Erythroblast (primary cell): ENCODE results near the gene FAM151A.

Experiments
- DNase-seq, 2 experiments: peaks; one replicate each; lab custom pipeline; 2025; lab: John Stamatoyannopoulos, UW
- GATA1 ChIP-seq: IDR thresholded peaks from 2 replicates; pipeline ENCODE4 v1.6.1; 2011; ENCODE audit warnings: low read depth, mild to moderate bottlenecking, control low read depth, low read length, moderate library complexity
- POLR2A ChIP-seq: IDR thresholded peaks from 2 replicates; pipeline ENCODE4 v1.6.1; 2011; ENCODE audit warnings: mild to moderate bottlenecking, low read length

Gene FAM151A

DNA sequence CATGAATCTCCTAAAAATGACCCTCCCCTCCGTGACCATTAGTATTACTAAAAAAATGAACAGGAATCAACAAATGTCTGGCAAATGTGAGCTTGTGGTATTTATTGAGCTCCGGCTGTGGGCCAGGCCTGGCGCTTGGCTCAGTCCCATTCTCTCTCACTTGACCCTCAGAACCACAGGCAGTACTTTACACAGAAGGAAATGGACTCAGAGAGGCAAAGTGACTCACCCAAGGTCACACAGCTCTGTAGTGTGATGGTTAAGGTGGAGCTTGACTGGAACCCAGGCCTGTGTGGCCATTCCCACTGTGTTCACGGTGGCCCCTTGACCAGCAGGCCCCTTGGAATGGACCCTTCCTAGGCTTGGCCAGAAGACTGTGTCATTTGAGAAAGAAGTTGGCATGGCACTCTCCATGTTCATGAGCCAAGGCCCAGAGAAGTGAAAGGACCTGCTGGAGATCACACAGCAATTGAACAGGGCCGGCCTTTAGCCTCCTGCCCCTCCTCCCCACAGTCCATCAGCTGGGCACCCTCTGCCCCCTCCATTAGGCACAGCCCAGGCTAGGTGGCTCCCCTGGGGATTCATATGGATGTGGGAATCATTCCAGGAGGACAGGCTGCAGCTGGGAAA lies 32.1 kb downstream of the FAM151A start:
- no peak for TF ChIP-seq GATA1
- TF ChIP-seq POLR2A = no peak
- DNase-seq = no peak

DNA sequence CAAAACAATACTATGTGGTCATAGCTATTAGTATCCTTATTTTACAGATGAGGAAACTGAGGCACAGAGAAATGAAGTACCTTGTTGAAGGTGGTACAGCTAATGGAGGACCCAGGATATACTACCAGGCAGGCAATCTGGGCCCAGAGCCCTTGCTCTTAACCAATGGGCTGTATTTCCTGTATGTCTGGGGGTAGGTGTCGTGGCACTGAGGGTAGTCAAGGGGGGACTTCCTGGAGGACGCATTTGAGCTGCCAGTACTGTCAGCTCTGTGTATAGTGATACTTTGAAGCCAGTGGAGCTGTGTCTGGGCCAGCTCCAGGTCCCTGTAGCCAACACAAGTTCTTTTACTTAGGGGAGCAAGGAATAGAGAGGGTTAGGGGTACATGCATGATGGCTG lies 34.9 kb downstream of the FAM151A start:
- no peak for TF ChIP-seq GATA1
- TF ChIP-seq POLR2A = no peak
- no peak for DNase-seq

GRCh38 chr1:54585181-54586066 lies 37.9 kb downstream of the FAM151A start:
- TF ChIP-seq GATA1 = no peak
- no peak for TF ChIP-seq POLR2A
- DNase-seq = no peak

DNA sequence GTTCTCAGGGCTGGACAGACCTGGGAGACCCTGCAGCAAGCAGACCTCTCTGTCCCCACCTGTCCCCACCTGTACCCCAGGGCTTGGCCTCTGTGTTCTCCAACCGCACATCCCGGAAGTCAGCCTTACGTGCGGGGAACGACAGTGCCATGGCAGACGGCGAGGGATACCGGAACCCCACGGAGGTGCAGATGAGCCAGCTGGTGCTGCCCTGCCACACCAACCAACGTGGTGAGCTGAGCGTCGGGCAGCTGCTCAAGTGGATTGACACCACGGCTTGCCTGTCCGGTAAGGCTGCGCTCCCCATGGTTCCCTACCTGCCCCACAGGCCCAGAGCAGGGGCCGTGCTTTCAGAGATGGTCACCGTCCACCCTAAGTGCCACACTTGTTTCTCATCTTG lies 38.8 kb downstream of the FAM151A start:
- TF ChIP-seq POLR2A (no peak), GATA1 (no peak)
- no peak for DNase-seq

DNA sequence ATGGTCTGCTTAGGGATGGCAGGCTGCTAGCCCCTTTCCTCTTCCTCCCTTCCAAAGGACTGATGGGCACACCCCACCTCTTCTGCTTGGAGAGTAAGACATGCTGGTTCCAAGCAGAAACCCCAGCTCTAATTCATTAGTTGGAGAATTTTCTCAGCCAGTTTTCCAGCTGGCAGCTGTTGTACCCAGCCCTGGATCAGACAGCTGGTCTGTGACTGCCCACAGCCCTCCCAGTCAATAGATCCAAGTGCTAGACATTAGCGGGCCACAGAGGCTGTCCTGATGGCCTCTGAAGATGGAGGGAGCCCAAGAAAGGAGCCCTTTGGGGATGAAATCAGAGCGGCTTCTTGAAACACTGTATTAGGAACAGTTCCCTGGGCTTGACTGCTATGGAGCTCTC lies 39.5 kb downstream of the FAM151A start:
- TF ChIP-seq POLR2A = no peak
- no peak for TF ChIP-seq GATA1
- DNase-seq = no peak

- no peak for DNase-seq
- no peak for TF ChIP-seq GATA1
- no peak for TF ChIP-seq POLR2A
Measured at GRCh38 chr1:54583307-54583686, 40.0 kb downstream of the FAM151A start.

DNA sequence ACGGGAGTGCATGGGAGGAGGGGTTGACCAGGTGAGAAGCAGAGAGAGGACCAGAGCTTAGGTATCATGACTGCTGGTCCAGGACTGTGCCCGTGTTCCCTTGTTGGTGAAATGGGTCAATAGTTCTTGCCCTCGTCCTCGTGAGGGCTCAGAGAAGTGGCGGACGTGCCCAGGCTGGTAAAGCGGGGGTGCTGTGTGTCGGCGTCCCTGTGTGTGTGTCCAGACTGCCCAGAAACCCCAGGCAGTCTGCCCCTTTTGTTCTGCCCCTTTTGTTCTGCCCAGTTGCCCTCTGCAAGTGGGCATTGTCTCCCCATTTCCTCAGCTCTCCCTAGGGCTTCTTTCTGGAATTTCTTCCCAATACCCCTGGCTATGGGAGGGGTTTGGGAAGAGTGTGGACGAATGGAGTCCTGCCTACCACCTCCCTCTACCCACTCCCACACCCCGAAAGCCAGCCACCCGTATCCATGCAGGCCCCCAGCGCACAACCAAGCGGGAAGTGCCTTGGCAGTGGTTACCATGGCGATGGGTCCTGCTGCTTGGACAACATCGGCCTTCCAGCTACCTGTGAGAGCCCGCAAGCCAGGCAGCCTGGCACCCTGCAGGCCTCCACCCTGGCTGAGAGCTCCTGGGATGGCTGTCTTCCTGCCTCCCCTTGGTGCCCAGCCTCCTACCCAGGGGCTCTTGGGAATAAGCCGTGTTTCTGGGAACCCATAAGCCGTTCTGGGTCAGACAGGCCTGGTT lies 40.6 kb downstream of the FAM151A start:
- no peak for DNase-seq
- TF ChIP-seq POLR2A (no peak), GATA1 (no peak)

GRCh38 chr1:54581621-54582035 lies 41.7 kb downstream of the FAM151A start:
- DNase-seq = peak in 1 of 2 experiments; percentile 21
- peak; percentile 37 for TF ChIP-seq POLR2A
- TF ChIP-seq GATA1 = no peak

- no peak for DNase-seq
- TF ChIP-seq POLR2A (no peak), GATA1 (no peak)
Measured at GRCh38 chr1:54580856-54581550, 42.3 kb downstream of the FAM151A start.

DNA sequence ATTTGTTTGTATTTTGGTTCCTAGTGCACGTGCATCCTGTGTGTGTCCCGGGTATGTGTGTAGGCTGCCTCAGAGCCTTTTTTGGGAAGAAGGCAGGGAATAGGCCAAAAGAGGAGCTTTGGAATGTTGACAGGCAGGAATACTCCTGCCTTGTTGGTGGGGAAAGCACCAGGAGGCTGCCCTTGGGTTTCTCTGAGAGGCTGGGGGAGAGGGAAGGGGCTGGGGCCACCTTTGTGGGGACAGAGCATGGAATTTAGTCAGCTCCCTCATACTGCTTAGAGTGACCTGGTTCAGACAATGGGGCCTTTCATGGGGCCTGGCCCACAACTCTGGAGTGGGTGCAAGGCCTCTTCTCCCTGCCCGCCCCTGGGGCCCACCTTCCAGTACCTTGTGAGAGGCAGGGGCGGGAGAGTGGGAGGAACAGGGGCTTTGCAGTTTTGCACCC lies 44.0 kb downstream of the FAM151A start:
- no peak for DNase-seq
- no peak for TF ChIP-seq POLR2A

DNA sequence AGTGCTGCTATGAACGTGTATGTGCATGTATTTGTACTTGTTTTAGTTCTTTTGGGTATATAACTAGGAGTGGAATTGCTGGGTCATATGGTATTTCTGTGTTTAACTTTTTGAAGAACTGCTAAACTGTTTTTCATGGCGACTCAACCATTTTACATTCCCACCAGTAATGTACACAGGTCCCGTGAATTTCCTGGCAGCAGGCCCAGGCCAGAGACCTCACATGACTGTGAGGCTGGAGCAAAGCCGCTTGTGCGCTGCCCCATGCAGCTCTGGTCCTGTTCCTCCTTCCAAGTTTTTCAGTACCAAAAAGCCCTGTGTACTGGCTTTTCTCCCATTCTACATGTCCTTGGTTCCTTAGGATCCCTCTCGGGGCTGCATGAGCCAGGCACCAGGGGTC lies 45.7 kb downstream of the FAM151A start:
- no peak for TF ChIP-seq GATA1
- TF ChIP-seq POLR2A = no peak
- peak; percentile 24 to 42 for DNase-seq

- DNase-seq = no peak
Measured at GRCh38 chr1:54575605-54576290, 47.6 kb downstream of the FAM151A start.

DNA sequence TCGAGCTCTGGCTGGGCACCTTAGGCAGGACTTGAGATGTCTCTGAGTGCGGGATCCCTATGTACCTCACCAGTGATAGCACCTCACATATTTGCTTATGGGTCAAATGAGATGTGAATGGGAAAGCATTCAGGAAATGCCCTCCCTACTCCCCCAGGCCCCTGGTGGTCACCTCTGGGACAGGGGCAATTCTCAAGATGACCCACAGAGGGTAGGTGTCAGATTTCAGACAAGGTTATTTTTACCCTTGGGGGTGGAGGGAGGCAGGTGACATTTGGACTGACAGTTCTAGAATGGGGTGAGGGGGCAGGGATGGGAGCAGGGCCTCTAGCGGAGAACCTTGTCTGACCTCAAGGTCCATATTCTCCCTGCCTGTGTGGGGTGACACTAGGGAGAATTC lies 48.2 kb downstream of the FAM151A start:
- no peak for DNase-seq
- TF ChIP-seq POLR2A (no peak), GATA1 (no peak)

More at GRCh38 chr1:54575605-54576290, 47.6 kb downstream of the FAM151A start:
- TF ChIP-seq GATA1 = no peak
- TF ChIP-seq POLR2A = no peak
